GM19240 (cell line): ENCODE data around the gene CHPF.
A peak's percentile ranks its signal among the peaks of the same experiment; 100 is the strongest.

ENCODE experiments used
- DNase-seq: peaks from one replicate; pipeline ENCODE4 v3.0.0; 2011; ENCODE audit warnings: low spot score; ENCODE audit not compliant: insufficient read length

Gene CHPF

GRCh38 chr2:219533930-219534661, 9.5 kb downstream of the CHPF start:
- no peak for DNase-seq

DNA sequence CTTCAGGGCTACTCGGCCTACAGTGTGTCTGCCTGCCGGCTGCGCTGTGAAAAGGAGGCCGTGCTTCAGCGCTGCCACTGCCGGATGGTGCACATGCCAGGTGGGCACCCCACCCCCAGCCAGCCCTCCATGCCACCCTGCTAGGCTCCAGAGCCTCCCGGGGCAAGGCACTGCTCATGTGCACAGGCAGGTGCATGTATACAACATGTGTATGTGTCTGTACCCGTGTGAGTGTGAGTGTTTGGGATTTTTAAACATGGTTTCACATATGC, 11.3 kb downstream of the CHPF start:
- no peak for DNase-seq

- no peak for DNase-seq
Observed at GRCh38 chr2:219531639-219532377, 11.8 kb downstream of the CHPF start.

- DNase-seq = peak; percentile 98
Observed at GRCh38 chr2:219530048-219530963, 13.3 kb downstream of the CHPF start.

- DNase-seq = no peak
Observed at GRCh38 chr2:219527472-219527871, 16.1 kb downstream of the CHPF start.

DNA sequence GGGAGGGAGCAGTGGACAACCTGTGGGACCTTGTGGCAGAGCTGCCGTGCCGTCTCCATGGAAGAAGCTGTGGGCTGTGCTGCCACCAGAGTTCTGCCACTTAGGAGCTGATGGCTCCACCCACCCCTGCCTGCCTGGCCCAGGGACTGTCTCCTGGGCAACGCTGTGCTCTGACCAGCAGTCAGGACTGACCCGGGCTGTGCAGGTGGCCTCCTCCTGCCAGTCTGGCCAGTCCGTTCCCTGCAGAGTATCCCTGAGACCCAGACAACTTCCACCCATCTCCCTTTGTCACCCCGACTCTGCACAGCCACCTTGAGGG, 16.6 kb downstream of the CHPF start:
- DNase-seq = no peak

- DNase-seq = no peak
Observed at GRCh38 chr2:219526320-219527075, 17.1 kb downstream of the CHPF start.

DNA sequence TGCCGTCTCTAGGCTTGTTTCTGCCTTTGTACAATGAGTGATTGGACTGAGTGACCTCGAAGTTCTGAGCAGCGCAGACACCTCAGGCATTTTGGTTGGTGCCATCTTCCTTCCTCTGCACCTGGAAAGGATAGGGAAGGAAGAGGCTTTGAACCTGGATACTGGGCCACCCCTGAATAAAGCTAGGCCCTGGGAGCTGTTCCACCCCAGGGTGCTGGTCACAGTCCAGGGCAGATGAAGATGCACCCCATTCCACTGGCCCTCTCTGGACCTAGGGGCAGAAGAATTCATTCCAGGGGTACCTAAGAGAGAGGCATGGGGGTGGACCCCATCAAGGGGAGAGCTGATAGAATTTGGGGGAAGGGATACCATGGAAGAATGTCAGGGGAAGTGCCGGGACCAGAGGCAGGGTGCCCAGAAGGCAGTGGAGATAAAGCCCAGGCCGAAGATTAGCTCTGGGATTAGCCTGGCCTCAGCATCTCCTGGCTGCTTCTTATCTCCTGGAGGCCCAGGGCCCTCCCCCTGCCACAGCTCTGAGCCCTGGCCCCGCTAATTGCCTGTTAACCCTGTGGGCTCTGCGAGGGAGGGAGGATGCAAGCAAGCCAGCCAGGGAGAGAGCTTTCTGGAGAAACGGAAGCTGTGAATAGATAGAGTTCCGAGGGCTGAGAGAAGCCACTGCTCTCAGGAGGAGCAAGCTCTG, 17.9 kb downstream of the CHPF start:
- no peak for DNase-seq

DNA sequence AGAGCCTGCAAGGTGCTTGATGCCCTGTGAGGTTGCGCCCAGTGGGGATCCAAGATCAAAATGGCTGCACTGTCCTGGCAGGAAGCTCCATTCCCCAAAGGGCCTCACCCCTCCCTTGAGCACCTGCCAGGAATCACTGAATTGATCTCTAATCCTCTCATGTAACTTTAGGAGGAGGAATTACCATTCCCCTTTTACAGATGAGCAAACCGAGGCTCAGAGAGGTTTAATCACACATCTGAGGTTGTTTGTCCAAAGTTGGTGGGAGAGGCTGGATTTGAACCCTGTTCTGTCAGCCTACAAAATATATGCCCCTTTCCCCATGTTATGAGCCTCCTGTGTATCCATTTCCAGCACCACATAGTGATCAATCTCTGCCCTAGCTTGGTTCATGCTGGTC, 18.8 kb downstream of the CHPF start:
- no peak for DNase-seq

GRCh38 chr2:219523031-219523671, 20.5 kb downstream of the CHPF start:
- no peak for DNase-seq

DNA sequence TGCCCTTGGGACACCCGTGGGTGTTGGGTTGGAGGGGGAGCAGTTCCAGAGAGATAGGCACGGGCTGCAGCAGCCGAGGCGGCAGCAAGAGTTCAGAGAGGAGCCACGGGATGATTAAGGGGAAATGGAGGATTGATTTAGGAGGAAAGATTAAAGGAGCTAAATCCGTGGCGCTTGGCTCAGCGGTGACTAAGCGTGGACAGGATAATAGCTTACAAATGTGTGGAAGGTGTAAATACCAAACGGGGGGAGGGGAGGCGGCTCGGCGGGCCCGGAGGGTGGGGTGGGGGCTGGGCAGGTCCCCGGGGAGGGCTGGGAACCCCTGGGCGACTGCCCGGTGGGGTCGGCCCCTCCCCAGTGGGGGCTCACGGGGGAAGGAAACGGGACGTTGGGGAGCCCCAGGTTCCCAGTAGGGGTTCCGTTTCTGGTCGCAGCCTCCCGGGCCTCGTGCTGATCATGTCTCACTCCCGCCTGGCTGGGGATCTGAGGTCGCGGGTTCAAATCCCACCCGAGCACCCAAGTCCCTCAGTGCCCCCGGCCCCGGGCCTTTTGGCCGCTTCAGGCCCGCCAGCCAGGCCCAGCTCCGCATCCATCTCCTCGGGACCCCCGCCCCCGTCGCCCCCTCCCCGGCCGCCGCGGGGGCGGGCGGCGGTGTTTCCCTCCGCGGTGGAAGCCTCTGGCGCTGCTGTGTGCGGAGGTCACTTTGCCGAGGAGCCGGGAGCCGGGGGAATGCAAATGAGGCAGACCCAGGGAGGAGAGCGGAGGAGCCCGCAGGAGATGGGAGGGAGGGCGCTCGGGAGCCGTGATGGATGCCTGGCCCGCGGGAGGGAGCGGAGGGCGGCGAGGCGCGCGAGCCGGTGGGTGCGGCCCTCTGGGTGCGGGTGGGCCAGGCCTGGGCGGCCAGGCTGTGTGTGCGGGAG, 21.2 kb downstream of the CHPF start:
- DNase-seq = no peak

GRCh38 chr2:219521066-219521880, 22.3 kb downstream of the CHPF start:
- DNase-seq = no peak

GRCh38 chr2:219520079-219520478, 23.5 kb downstream of the CHPF start:
- no peak for DNase-seq

DNA sequence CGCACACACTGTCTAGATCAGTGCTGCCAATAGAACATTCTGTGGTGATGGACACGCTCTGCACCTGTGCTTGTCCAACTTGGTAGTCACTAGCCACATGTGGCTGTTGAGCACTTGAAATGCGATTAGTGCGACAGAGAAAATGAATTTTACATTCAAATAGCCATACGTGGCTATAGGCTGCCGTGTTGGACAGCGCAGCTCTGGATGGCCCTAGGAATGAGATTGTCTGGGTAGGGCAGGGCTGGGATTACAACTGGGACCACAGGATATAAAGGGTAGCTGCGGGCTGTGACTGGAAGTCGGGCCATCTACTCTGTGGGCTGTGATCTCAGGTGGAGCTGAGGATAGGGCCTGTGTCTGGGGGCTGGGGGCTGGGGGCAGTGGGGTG, 24.1 kb downstream of the CHPF start:
- no peak for DNase-seq

- no peak for DNase-seq
Observed at GRCh38 chr2:219517954-219518778, 25.4 kb downstream of the CHPF start.

- DNase-seq = no peak
Observed at GRCh38 chr2:219516888-219517287, 26.7 kb downstream of the CHPF start.

GRCh38 chr2:219515874-219516629, 27.6 kb downstream of the CHPF start:
- DNase-seq = no peak
